GM21825 (cell line): Measurements from ENCODE around the gene ARMH3.

Experiments
- ATAC-seq: cut with Tn5 transposase; IDR thresholded peaks from one replicate; pipeline ENCODE4 v1.9.1; 2021; ENCODE audit warnings: mild to moderate bottlenecking, moderate library complexity; ENCODE audit not compliant: unreplicated experiment

Gene ARMH3

DNA sequence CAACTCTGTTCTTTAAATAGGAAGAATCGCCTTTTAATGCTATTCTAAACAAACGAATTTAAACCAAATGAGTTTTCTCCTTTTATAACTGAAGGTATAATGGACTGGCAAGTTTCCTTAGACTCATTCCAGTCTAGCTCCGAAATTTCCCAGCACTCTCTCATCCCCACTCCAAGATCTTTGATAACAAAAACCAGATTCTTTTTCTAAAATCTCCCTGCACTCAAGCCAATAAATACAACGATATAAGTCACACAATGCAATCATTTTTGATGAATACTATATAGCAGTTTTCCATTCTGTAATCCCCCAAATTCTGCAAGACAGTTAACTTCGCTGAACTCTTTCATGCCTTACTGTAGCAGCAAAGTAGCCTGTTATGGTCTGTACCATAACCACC lies 239.6 kb downstream of the ARMH3 start:
- no peak for ATAC-seq

GRCh38 chr10:101814466-101815071 lies 241.4 kb downstream of the ARMH3 start:
- no peak for ATAC-seq

- no peak for ATAC-seq
These were observed 243.4 kb downstream of the ARMH3 start for GRCh38 chr10:101812606-101813005.

- ATAC-seq: no peak
These were observed 248.8 kb downstream of the ARMH3 start for GRCh38 chr10:101807158-101807557.

- no peak for ATAC-seq
These were observed 252.5 kb downstream of the ARMH3 start for GRCh38 chr10:101803511-101803910.

- ATAC-seq: no peak
These were observed 258.4 kb downstream of the ARMH3 start for GRCh38 chr10:101797403-101798059.
